PC-9 (cell line): Measurements from ENCODE around the gene IRF4. TPM values are rescaled to one million over a fixed set of nuclear protein-coding genes. Genes with fewer than 3 reads are reported as not detected.

Experiments
- BruUV-seq: library from RNA; stranded (reverse); fragments of 400-500 nt; replicated peaks from 2 replicates; lab custom pipeline; 2021; lab: Mats Ljungman, UMichigan
- CTCF ChIA-PET: fragments of 300-600 bp; sonication (Branson Sonifier 250); formaldehyde crosslinking; loops from one replicate; lab custom pipeline; 2022; ENCODE audit warnings: antibody characterized with exemption; lab: Charles Lee
- POLR2A ChIA-PET: fragments of 300-600 bp; sonication (Branson Sonifier 250); formaldehyde crosslinking; loops from one replicate; lab custom pipeline; 2022; ENCODE audit warnings: antibody characterized with exemption; ENCODE audit not compliant: unreplicated experiment; lab: Charles Lee
- DNase-seq, 2 experiments: peaks; one replicate each; pipeline versions ENCODE4 v3.0.0 to v3.0.0-alpha.2; 2015 to 2022; ENCODE audit warnings: mixed read lengths in 1 of 2
- H2AFZ ChIP-seq: fragments of 200-600 bp; sonication (generic); 2 replicates; pipeline ENCODE4 v1.8.1; 2017; ENCODE audit warnings: antibody characterized with exemption
- H3F3A ChIP-seq: fragments of 200-600 bp; sonication (generic); 2 replicates; pipeline ENCODE4 v1.8.1; 2017; ENCODE audit warnings: antibody characterized with exemption, mild to moderate bottlenecking, low read depth; ENCODE audit not compliant: insufficient read depth
- H3K27ac ChIP-seq: fragments of 200-600 bp; sonication (generic); 2 replicates; pipeline ENCODE4 v1.6.1; 2016; ENCODE audit warnings: mixed run types
- H3K27me3 ChIP-seq: fragments of 200-600 bp; sonication (generic); 2 replicates; pipeline ENCODE4 v1.6.1; 2016; ENCODE audit warnings: low read depth, mixed run types; ENCODE audit not compliant: insufficient read depth
- H3K36me3 ChIP-seq: fragments of 200-600 bp; sonication (generic); 2 replicates; pipeline ENCODE4 v1.6.1; 2016; ENCODE audit warnings: low read depth, mixed run types
- H3K4me1 ChIP-seq: fragments of 200-600 bp; sonication (generic); replicated peaks from 2 replicates; pipeline ENCODE4 v1.6.1; 2016; ENCODE audit warnings: mixed run types; ENCODE audit not compliant: insufficient read depth
- H3K4me2 ChIP-seq: fragments of 200-600 bp; sonication (generic); 2 replicates; pipeline ENCODE4 v1.6.1; 2017; ENCODE audit warnings: mixed run types
- H3K4me3 ChIP-seq: fragments of 200-600 bp; sonication (generic); 2 replicates; pipeline ENCODE4 v1.6.1; 2016; ENCODE audit warnings: mixed run types
- H3K79me2 ChIP-seq: fragments of 200-600 bp; sonication (generic); 2 replicates; pipeline ENCODE4 v1.6.1; 2017; ENCODE audit warnings: low read depth, mixed run types
- H3K9me2 ChIP-seq: fragments of 200-600 bp; sonication (generic); 2 replicates; pipeline ENCODE4 v1.8.1; 2017; ENCODE audit warnings: mild to moderate bottlenecking; ENCODE audit not compliant: insufficient read depth
- H3K9me3 ChIP-seq: fragments of 200-600 bp; sonication (generic); 2 replicates; pipeline ENCODE4 v1.8.1; 2016; ENCODE audit warnings: low read depth; ENCODE audit not compliant: insufficient read depth
- H4K20me1 ChIP-seq: fragments of 200-600 bp; sonication (generic); 2 replicates; pipeline ENCODE4 v1.8.1; 2017; ENCODE audit not compliant: insufficient read depth
- CTCF ChIP-seq: fragments of 200-600 bp; sonication (generic); conservative IDR thresholded peaks from 2 replicates; pipeline ENCODE4 v1.6.1; 2017; ENCODE audit warnings: mixed run types, antibody characterized with exemption, mild to moderate bottlenecking, moderate library complexity
- EZH2 ChIP-seq: fragments of 200-600 bp; sonication (generic); IDR thresholded peaks from 2 replicates; pipeline ENCODE4 v1.8.0; 2017; ENCODE audit warnings: antibody characterized with exemption, low read depth
- intact Hi-C: fragments of 100-400 bp; cut with micrococcal nuclease; formaldehyde crosslinking; loops from one replicate; pipeline ENCODE4 v1.10.0; 2022; ENCODE audit not compliant: unreplicated experiment
- total RNA-seq: library from RNA; stranded (reverse); gene quantifications from 2 replicates; pipeline ENCODE4 v1.2.3, GENCODE V29; 2021

IRF4 gene
- total RNA-seq, 1 experiment from 2014 or later, result not detected

- TF ChIP-seq EZH2 (no peak), CTCF (no peak)
- Histone ChIP-seq H3K4me3 (no peak overlapping the region), H3K9me3 (no peaks in the 10 kb centered on the region), H2AFZ (no peak overlapping the region), H3K4me2 (no peak overlapping the region), H4K20me1 (no peaks in the 10 kb centered on the region), H3K27me3 (peaks cover 93% of the 10 kb centered on the region), H3K36me3 (no peaks in the 10 kb centered on the region), H3K9me2 (no peaks in the 10 kb centered on the region), H3K79me2 (no peaks in the 10 kb centered on the region), H3K27ac (no peak overlapping the region), H3F3A (no peaks in the 10 kb centered on the region), H3K4me1 (no peaks in the 10 kb centered on the region)
- no TSS peak for BruUV-seq
- ChIA-PET CTCF (no interaction called here), POLR2A (no interaction called here)
- no peak for DNase-seq
- intact Hi-C loops, result no loop called here
Observed at GRCh38 chr6:403659-404655, 12.4 kb downstream of the IRF4 start.

- ChIA-PET POLR2A (no interaction called here), CTCF (no interaction called here)
- H3K79me2 ChIP-seq, result no peaks in the 10 kb centered on the region
- DNase-seq, result no peak
- H4K20me1 ChIP-seq, result no peaks in the 10 kb centered on the region
- no peak for TF ChIP-seq EZH2
- no peak for TF ChIP-seq CTCF
- H3K27me3 ChIP-seq, result peaks cover 90% of the 10 kb centered on the region
- BruUV-seq, result no TSS peak
- H3F3A ChIP-seq, result no peaks in the 10 kb centered on the region
- no peak overlapping the region for H3K27ac ChIP-seq
- H3K4me2 ChIP-seq, result no peak overlapping the region
- no peaks in the 10 kb centered on the region for H3K9me3 ChIP-seq
- no peak overlapping the region for H2AFZ ChIP-seq
- no peaks in the 10 kb centered on the region for H3K36me3 ChIP-seq
- no peaks in the 10 kb centered on the region for H3K9me2 ChIP-seq
- intact Hi-C loops, result loop anchor here (5.0 kb wide), 1 partner anchor 218 kb away; no protein-coding TSS in a partner anchor
- H3K4me1 ChIP-seq, result no peaks in the 10 kb centered on the region
- no peak overlapping the region for H3K4me3 ChIP-seq
Observed at GRCh38 chr6:404685-405423, 13.3 kb downstream of the IRF4 start.

- no peak overlapping the region for H3K27ac ChIP-seq
- H4K20me1 ChIP-seq, result no peaks in the 10 kb centered on the region
- no peaks in the 10 kb centered on the region for H3F3A ChIP-seq
- no peak overlapping the region for H3K4me3 ChIP-seq
- intact Hi-C loops, result loop anchor here (5.0 kb wide), 1 partner anchor 221 kb away; no protein-coding TSS in a partner anchor
- ChIA-PET POLR2A (no interaction called here), CTCF (no interaction called here)
- H2AFZ ChIP-seq, result no peak overlapping the region
- H3K27me3 ChIP-seq, result peaks cover 91% of the 10 kb centered on the region
- no peaks in the 10 kb centered on the region for H3K79me2 ChIP-seq
- H3K4me2 ChIP-seq, result no peak overlapping the region
- no peaks in the 10 kb centered on the region for H3K36me3 ChIP-seq
- H3K9me2 ChIP-seq, result no peaks in the 10 kb centered on the region
- H3K9me3 ChIP-seq, result no peaks in the 10 kb centered on the region
- no peak for DNase-seq
- no peaks in the 10 kb centered on the region for H3K4me1 ChIP-seq
- no TSS peak for BruUV-seq
- TF ChIP-seq EZH2 (no peak), CTCF (no peak)
Observed at GRCh38 chr6:408148-408547, 16.6 kb downstream of the IRF4 start.
